Caco-2 (cell line): Measurements from ENCODE around the gene LY6G5C. TPM values are rescaled to one million over a fixed set of nuclear protein-coding genes. Genes with fewer than 3 reads are reported as not detected.

ENCODE experiments used
- BruUV-seq: library from RNA; stranded (reverse); fragments of 400-500 nt; replicated peaks from 2 replicates; lab custom pipeline; 2021; lab: Mats Ljungman, UMichigan
- CTCF ChIA-PET: fragments of 300-600 bp; sonication (Branson Sonifier 250); formaldehyde crosslinking; loops from one replicate; lab custom pipeline; 2022; ENCODE audit warnings: antibody characterized with exemption; lab: Charles Lee
- POLR2A ChIA-PET: fragments of 300-600 bp; sonication (Branson Sonifier 250); formaldehyde crosslinking; loops from one replicate; lab custom pipeline; 2022; ENCODE audit warnings: antibody characterized with exemption; lab: Charles Lee
- DNase-seq, 2 experiments: peaks; one replicate each; pipeline versions ENCODE4 v3.0.0 to v3.0.0-alpha.2; 2020 to 2022
- H3K27me3 ChIP-seq: replicated peaks from 2 replicates; pipeline ENCODE4 v1.6.0; 2011; ENCODE audit warnings: low read length; ENCODE audit not compliant: control insufficient read depth, insufficient read depth
- H3K36me3 ChIP-seq: 2 replicates; pipeline ENCODE4 v1.5.1; 2011; ENCODE audit warnings: low read length; ENCODE audit not compliant: control insufficient read depth, insufficient read depth
- H3K4me1 ChIP-seq: fragments of 250-450 bp; sonication (Bioruptor Pico); 2 replicates; pipeline ENCODE4 v1.5.1; 2020; ENCODE audit warnings: mild to moderate bottlenecking
- H3K4me3 ChIP-seq: 2 replicates; pipeline ENCODE4 v1.5.1; 2011; ENCODE audit warnings: low read depth, mild to moderate bottlenecking, control low read depth, low read length
- H3K9me3 ChIP-seq: fragments of 250-450 bp; sonication (Bioruptor Pico); 2 replicates; pipeline ENCODE4 v1.5.1; 2020; ENCODE audit warnings: mild to moderate bottlenecking, moderate library complexity
- H3K27ac Mint-ChIP-seq: one replicate; pipeline ENCODE4 v1.8.0; 2022; ENCODE audit warnings: mixed read lengths; ENCODE audit not compliant: unreplicated experiment
- H3K27me3 Mint-ChIP-seq: one replicate; pipeline ENCODE4 v1.8.0; 2022; ENCODE audit warnings: mixed read lengths; ENCODE audit not compliant: insufficient read depth, unreplicated experiment
- H3K36me3 Mint-ChIP-seq: one replicate; pipeline ENCODE4 v1.8.0; 2022; ENCODE audit warnings: mild to moderate bottlenecking, mixed read lengths; ENCODE audit not compliant: insufficient read depth, unreplicated experiment
- H3K4me1 Mint-ChIP-seq: one replicate; pipeline ENCODE4 v1.8.0; 2022; ENCODE audit warnings: low read depth, mixed read lengths; ENCODE audit not compliant: unreplicated experiment
- H3K4me3 Mint-ChIP-seq: one replicate; pipeline ENCODE4 v1.8.0; 2022; ENCODE audit warnings: mild to moderate bottlenecking, moderate library complexity, mixed read lengths; ENCODE audit not compliant: unreplicated experiment
- H3K9me3 Mint-ChIP-seq: one replicate; pipeline ENCODE4 v1.8.0; 2022; ENCODE audit warnings: mixed read lengths; ENCODE audit not compliant: unreplicated experiment
- CTCF ChIP-seq, 2 experiments: fragments of 200-600 bp in 1 of 2; IDR thresholded peaks; 1 replicate in 1 of 2; 2 replicates in 1 of 2; pipeline versions ENCODE4 v1.5.1 to v1.8.0; 2011 to 2022; ENCODE audit warnings: antibody characterized with exemption in 1 of 2, control low read depth in 1 of 2, inconsistent platforms in 1 of 2, low read depth in 1 of 2, low read length in 1 of 2, mild to moderate bottlenecking in 1 of 2, moderate library complexity in 1 of 2; ENCODE audit not compliant: insufficient read depth in 1 of 2, severe bottlenecking in 1 of 2, unreplicated experiment in 1 of 2
- intact Hi-C: fragments of 100-400 bp; cut with micrococcal nuclease; formaldehyde crosslinking; loops from one replicate; pipeline ENCODE4 v1.10.0; 2022; ENCODE audit not compliant: unreplicated experiment
- total RNA-seq: library from RNA; stranded (reverse); gene quantifications from 2 replicates; pipeline ENCODE4 v1.2.3, GENCODE V29; 2022

The LY6G5C gene
- total RNA-seq, 1 experiment from 2014 or later = 2.9 TPM

- Mint-ChIP-seq H3K27me3 (no peaks in the 10 kb centered on the region), H3K4me3 (peak overlapping the region; percentile 91), H3K4me1 (peaks cover 21% of the 10 kb centered on the region), H3K36me3 (peaks cover 30% of the 10 kb centered on the region), H3K27ac (peak overlapping the region; percentile 87), H3K9me3 (no peaks in the 10 kb centered on the region)
- Histone ChIP-seq H3K4me1 (peaks cover 35% of the 10 kb centered on the region), H3K36me3 (peaks cover 5% of the 10 kb centered on the region), H3K27me3 (no peaks in the 10 kb centered on the region), H3K4me3 (peak overlapping the region; percentile 50), H3K9me3 (no peaks in the 10 kb centered on the region)
- no peak for DNase-seq
- intact Hi-C loops = loop anchor here (2.0 to 5.0 kb wide), 2 partner anchors 21 to 35 kb away; partner anchors contain the start of genes CLIC1 and LY6G5C
- ChIA-PET POLR2A (interaction anchor here (1.5 to 1.7 kb wide), 3 partner anchors 11 to 37 kb away, joined by 4 read pairs; no protein-coding TSS in a partner anchor), CTCF (no interaction called here)
- TF ChIP-seq CTCF (IDR thresholded peaks at IDR 0.05; ENCODE audit: insufficient read depth in 1 of 2, low read depth in 1 of 2, low read length in 1 of 2, severe bottlenecking in 1 of 2, unreplicated experiment in 1 of 2) = no peak
- BruUV-seq = TSS peak; percentile 37
Measured at GRCh38 chr6:31701666-31702404, 21.0 kb upstream of the LY6G5C start.

- POLR2A ChIA-PET = no interaction called here
- H3K36me3 Mint-ChIP-seq = peaks cover 39% of the 10 kb centered on the region
- peak overlapping the region; percentile 50 for H3K4me3 ChIP-seq
Measured at GRCh38 chr6:31700740-31701401, 20.0 kb upstream of the LY6G5C start.

More at GRCh38 chr6:31700740-31701401, 20.0 kb upstream of the LY6G5C start:
- Mint-ChIP-seq H3K9me3 (no peaks in the 10 kb centered on the region), H3K4me1 (peaks cover 28% of the 10 kb centered on the region), H3K27ac (peak overlapping the region; percentile 74), H3K4me3 (peak overlapping the region; percentile 91), H3K27me3 (no peaks in the 10 kb centered on the region)
- peaks cover 37% of the 10 kb centered on the region for H3K4me1 ChIP-seq
- peaks cover 5% of the 10 kb centered on the region for H3K36me3 ChIP-seq
- TSS peak; percentile 33 for BruUV-seq
- intact Hi-C loops = loop anchor here (5.0 kb wide), 1 partner anchor 36 kb away; the partner anchor contains the start of gene CLIC1
- no peaks in the 10 kb centered on the region for H3K9me3 ChIP-seq
- CTCF ChIA-PET = no interaction called here
- DNase-seq = peak in 1 of 2 experiments; percentile 42
- no peak for TF ChIP-seq CTCF (IDR thresholded peaks at IDR 0.05; ENCODE audit: insufficient read depth in 1 of 2, low read depth in 1 of 2, low read length in 1 of 2, severe bottlenecking in 1 of 2, unreplicated experiment in 1 of 2)
- no peaks in the 10 kb centered on the region for H3K27me3 ChIP-seq
